Measurements from ENCODE around the gene SURF2. TPM values are rescaled to one million over a fixed set of nuclear protein-coding genes. Genes with fewer than 3 reads are reported as not detected.
A peak's percentile ranks its signal among the peaks of the same experiment; 100 is the strongest.

SURF2 gene
- total RNA-seq, 6 donors from 2014 or later: 18.1 to 31.5 (median 21.7) TPM

DNA sequence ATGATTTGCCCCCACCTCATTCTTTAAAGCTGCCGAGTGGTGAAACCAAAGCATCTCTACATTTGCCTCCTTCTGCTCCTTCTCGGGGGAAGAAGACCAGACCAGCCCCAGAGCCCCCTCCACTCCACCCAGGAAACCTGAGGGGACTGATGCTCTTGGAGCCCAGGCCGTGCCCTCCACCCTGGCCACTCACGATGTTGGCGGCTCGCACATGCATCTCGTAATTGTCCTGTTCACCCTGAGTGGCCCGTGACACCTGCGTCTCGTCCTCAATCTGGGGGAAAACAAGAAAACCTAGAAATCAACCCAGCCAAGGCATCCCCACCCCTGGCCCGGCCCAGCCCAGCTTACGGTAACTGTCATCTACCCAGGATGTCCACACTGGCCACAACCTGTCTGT is 11.4 kb upstream of the SURF2 start:
- Histone ChIP-seq H3K27me3 (no peaks in the 10 kb centered on the region), H3K4me3 (no peak overlapping the region), H3K27ac (no peak overlapping the region), H3K9me3 (no peaks in the 10 kb centered on the region), H3K36me3 (peaks cover 9 to 69% (median 52%) of the 10 kb centered on the region in 4 donors), H3K4me1 (peaks cover 24 to 58% (median 28%) of the 10 kb centered on the region in 4 donors)
- ATAC-seq (ENCODE audit: low FRiP score in 2 of 2) (no peak), DNase-seq (peak in 1 of 2 donors; percentile 32)
- TF ChIP-seq, protein P1, sequence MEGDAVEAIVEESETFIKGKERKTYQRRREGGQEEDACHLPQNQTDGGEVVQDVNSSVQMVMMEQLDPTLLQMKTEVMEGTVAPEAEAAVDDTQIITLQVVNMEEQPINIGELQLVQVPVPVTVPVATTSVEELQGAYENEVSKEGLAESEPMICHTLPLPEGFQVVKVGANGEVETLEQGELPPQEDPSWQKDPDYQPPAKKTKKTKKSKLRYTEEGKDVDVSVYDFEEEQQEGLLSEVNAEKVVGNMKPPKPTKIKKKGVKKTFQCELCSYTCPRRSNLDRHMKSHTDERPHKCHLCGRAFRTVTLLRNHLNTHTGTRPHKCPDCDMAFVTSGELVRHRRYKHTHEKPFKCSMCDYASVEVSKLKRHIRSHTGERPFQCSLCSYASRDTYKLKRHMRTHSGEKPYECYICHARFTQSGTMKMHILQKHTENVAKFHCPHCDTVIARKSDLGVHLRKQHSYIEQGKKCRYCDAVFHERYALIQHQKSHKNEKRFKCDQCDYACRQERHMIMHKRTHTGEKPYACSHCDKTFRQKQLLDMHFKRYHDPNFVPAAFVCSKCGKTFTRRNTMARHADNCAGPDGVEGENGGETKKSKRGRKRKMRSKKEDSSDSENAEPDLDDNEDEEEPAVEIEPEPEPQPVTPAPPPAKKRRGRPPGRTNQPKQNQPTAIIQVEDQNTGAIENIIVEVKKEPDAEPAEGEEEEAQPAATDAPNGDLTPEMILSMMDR (IDR thresholded peaks at IDR 0.05): no peak
- TF ChIP-seq POLR2A (IDR thresholded peaks at IDR 0.05): no peak
- TF ChIP-seq POLR2AphosphoS5 (IDR thresholded peaks at IDR 0.05): no peak
- TF ChIP-seq EP300 (IDR thresholded peaks at IDR 0.05): no peak
- 98 to 99% methylated on average over 12 of the region's 12 CpGs for WGBS, 2 donors

DNA sequence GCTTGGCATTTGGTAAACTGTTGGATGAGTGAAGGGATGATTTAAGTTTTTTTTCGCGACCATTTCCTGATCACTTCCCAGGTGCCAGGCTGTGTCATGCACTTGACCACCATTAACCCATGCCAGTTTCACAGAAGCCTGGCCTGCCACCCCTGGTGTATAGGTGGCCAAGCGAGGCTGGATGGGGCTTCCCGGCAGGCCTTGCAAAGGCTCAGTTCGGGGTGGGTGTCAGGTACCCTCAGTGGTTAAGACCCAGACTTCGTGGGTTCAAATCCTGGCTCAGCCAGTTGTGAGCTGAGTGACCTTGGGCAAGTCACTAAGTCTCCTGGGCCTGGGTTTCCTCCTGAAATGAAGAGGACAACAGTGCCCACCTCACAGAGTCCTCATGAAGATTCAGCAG is 10.8 kb upstream of the SURF2 start:
- TF ChIP-seq, protein P1 (IDR thresholded peaks at IDR 0.05): no peak
- no peak for TF ChIP-seq EP300 (IDR thresholded peaks at IDR 0.05)
- no peak for TF ChIP-seq POLR2AphosphoS5 (IDR thresholded peaks at IDR 0.05)
- TF ChIP-seq POLR2A (IDR thresholded peaks at IDR 0.05): no peak
- Histone ChIP-seq H3K36me3 (peaks cover 15 to 69% (median 55%) of the 10 kb centered on the region in 4 donors), H3K4me3 (no peak overlapping the region), H3K27ac (no peak overlapping the region), H3K4me1 (peaks cover 24 to 57% (median 29%) of the 10 kb centered on the region in 4 donors), H3K9me3 (no peaks in the 10 kb centered on the region), H3K27me3 (no peaks in the 10 kb centered on the region)
- 81 to 96% methylated on average over 4 to 6 of the region's 6 CpGs for WGBS, 2 donors
- ATAC-seq (ENCODE audit: low FRiP score in 2 of 2): no peak
- DNase-seq: no peak

DNA sequence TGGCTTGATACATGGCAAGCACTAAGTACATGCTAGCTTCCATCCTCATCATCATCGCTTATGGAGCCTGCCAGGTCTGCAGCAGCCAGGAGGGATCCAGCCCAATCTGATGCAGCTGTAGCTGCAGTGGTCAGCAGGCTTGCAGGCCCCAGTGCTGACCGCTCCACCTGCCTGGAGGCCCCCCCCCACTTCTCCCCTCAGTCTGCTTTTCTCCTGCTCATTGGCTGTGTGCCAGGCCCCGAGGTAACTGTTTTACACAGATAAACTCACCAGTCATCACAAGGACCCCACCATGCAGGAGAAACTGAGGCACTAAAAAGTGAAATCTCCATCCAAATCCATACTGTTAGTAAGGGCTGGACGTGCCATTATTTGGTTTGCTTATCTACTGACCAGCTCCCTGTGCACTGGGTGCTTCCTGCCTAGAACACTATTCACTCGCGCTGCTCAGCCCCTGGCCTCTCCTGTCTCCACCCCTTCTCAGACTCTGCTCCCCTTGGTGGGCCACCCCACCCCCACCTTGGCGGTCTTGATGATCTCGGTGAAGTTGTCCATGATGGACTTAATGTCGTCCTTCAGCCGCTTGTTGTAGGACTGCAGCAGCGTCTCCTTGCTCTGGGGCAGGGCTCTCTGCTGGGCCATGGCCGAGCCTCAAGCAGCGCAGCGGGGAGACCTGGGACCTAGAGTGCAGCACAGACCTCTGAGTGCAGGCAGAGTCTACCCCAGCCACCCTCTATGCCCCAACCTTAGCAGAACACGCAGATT is 10.1 kb upstream of the SURF2 start:
- H3K36me3 ChIP-seq: peaks cover 21 to 69% (median 56%) of the 10 kb centered on the region in 4 donors
- ATAC-seq (ENCODE audit: low FRiP score in 2 of 2) (no peak), DNase-seq (no peak)
- H3K9me3 ChIP-seq: no peaks in the 10 kb centered on the region
- H3K27ac ChIP-seq: peak overlapping the region in 3 of 4 donors; percentile 90 to 96 (median 93)
- peak overlapping the region in 3 of 4 donors; percentile 72 to 98 (median 94) for H3K4me3 ChIP-seq
- TF ChIP-seq, protein P1 (IDR thresholded peaks at IDR 0.05): no peak
- TF ChIP-seq POLR2A (IDR thresholded peaks at IDR 0.05) (no peak), EP300 (IDR thresholded peaks at IDR 0.05) (no peak), POLR2AphosphoS5 (IDR thresholded peaks at IDR 0.05) (no peak)
- 75 to 77% methylated on average over 13 to 15 of the region's 15 CpGs for WGBS, 2 donors
- no peaks in the 10 kb centered on the region for H3K27me3 ChIP-seq
- H3K4me1 ChIP-seq: peaks cover 24 to 51% (median 29%) of the 10 kb centered on the region in 4 donors

DNA sequence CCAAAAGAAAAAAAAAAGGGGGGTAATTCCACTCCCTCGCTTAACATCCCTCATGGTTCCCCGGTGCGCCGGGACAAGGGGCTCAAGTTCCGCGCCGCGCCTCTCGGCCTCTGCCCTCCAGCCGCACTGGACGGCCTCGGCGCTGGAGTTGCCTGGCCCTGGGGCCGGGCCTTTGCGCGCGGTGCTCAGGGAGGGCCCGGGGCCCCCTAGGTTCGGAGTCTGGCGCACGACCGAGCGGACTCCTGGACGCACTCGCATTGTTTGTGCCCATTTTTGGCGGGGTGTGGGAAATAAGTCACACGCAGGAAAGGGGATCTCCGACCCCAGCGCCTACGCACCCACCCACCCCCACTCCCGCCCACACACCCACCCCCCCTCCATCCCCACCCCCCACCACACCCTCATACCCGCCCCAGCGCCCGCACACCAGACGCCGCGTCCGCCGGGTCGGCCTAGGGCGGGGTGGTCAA is 8.8 kb upstream of the SURF2 start:
- Histone ChIP-seq H3K27ac (peak overlapping the region; percentile 84 to 96 (median 92)), H3K27me3 (no peaks in the 10 kb centered on the region), H3K9me3 (no peaks in the 10 kb centered on the region), H3K4me3 (peak overlapping the region; percentile 72 to 98 (median 86)), H3K4me1 (peaks cover 24 to 40% (median 26%) of the 10 kb centered on the region in 4 donors), H3K36me3 (peaks cover 31 to 69% (median 59%) of the 10 kb centered on the region in 4 donors)
- DNase-seq (peak in 1 of 2 donors; percentile 90), ATAC-seq (ENCODE audit: low FRiP score in 2 of 2) (peak; percentile 69 to 73)
- TF ChIP-seq POLR2AphosphoS5 (IDR thresholded peaks at IDR 0.05) (no peak), POLR2A (IDR thresholded peaks at IDR 0.05) (peak in 1 of 4 donors; percentile 4)
- 0 to 1% methylated on average over 1 to 19 of the region's 41 CpGs for WGBS, 2 donors

DNA sequence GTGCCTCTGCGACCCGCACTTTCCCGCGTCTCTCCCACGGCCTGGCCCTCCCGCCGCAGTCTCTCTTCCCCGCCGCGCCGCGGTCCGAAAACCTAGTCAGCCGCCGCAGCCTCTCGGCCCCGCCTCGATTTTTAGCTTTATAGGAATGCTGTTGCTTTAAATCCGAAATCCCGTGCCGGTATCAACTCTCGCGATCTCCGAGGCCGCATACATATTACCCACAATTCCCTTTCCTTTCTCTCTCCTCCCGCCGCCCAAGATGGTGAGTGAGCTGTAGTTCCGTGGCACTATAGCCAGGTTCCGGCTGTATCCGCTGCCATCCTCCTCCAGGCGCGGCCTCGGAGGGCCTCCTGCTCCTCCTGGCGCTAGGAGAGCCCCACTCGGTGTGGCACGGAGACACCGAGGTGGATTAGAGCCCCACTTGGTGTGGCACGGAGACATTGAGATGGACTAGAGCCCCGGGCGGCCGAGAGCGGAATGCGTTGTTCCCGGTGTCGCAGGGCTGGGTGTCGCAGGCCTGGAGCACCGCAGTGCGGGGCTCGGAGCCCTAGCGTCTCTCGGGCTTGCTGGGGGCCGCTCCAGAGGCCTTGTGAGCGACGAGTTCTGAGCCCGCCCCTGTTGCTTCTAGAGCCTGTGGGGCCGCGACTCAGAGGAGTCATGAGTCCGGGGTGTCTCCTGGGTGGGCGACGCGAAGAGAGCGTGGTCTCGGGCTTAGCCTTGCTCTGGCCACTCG is 8.2 kb upstream of the SURF2 start, which contains the start of the genes MED22 and RPL7A:
MED22 (minus strand) TSS at position 147 of the 733 bp plus-strand sequence. CDS start 1,469 bp downstream, outside the sequence.
RPL7A (plus strand) TSS at position 234 of the 733 bp plus-strand sequence; CDS start at position 260, 26 bp downstream.
- H3K4me3 ChIP-seq: peak within 1 kb of the TSS; percentile 72 to 98 (median 86)
- TF ChIP-seq, protein P1 (IDR thresholded peaks at IDR 0.05): peak in 4 of 6 experiments; percentile 27 to 51 (median 32)
- TF ChIP-seq POLR2AphosphoS5 (IDR thresholded peaks at IDR 0.05) (peak; percentile 91 to 97), EP300 (IDR thresholded peaks at IDR 0.05) (no peak), POLR2A (IDR thresholded peaks at IDR 0.05) (peak; percentile 76 to 93 (median 89))
- peak within 1 kb of the TSS; percentile 84 to 96 (median 92) for H3K27ac ChIP-seq
- peaks cover 35 to 69% (median 60%) of the 10 kb centered on the region in 4 donors for H3K36me3 ChIP-seq
- peaks cover 24 to 39% (median 26%) of the 10 kb centered on the region in 4 donors for H3K4me1 ChIP-seq
- DNase-seq (peak; percentile 92 to 95), ATAC-seq (ENCODE audit: low FRiP score in 2 of 2) (peak; percentile 91 to 95)
- no peaks in the 10 kb centered on the region for H3K27me3 ChIP-seq
- H3K9me3 ChIP-seq: no peaks in the 10 kb centered on the region
- 0% methylated on average over 14 to 60 of the region's 64 CpGs for WGBS, 2 donors

Measured in upper lobe of left lung (tissue), 6 donors.